HG02840 (cell line): ENCODE results near the gene CYP3A7.
"Not testable (repeated sequence)": the region's sequence is repeated elsewhere in the genome, so short reads cannot be mapped to it uniquely, and the experiment has no call there.

Experiments used
- ATAC-seq: cut with Tn5 transposase; IDR thresholded peaks from one replicate; pipeline ENCODE4 v1.9.1; 2021; ENCODE audit warnings: mild to moderate bottlenecking, moderate library complexity, moderate number of reproducible peaks; ENCODE audit not compliant: unreplicated experiment, low FRiP score

The CYP3A7 gene

DNA sequence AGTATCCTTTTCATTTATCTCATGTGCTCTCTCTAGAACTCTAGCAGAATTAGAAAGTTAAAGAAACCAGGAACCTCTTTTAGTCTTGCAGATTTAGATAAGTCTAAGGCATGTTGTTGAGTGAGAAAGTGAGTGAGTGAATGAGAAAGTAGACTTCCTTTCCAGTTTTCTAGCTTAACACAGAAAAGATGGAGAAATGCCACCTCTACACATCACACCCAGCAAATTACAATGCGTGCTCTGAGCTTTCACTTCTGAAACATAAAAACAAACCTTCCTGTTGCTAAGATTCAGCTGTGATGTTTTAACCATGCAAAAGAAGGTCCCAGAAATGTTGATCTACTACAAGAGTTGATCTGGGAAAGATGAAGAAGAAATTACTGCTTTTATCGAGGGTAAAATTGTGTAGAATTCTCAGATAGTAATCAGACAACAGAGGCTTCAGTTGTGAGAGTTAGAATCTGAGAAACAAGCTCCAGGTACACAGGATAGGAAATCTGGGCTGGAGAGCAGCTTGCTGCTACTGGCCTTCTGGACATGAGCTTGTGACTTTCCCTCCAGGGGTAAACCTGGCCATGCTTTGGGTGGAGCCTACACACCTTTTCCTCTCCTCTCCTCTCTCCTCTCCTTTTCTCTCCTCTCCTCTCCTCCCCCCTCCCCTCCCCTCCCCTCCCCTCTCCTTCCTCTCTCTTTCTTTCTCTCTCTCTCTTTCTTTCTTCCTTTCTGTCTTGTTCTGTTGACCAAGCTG is 59.8 kb downstream of the CYP3A7 start:
- ATAC-seq: no peak

DNA sequence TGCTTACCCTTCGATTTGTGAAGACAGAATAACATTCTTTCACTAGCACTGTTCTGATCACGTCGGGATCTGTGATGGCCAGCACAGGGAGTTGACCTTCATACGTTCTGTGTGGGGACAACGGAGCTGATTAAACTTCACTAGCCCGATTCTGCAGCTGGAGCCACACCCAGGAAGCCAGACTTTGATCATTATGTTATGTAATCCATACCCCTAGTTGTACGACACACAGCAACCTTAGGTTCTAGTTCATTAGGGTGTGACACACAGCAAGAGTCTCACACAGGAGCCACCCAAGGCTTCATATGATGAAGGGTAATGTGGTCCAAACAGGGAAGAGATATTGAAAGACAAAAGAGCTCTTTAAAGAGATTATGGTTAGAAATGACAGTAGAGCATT is 62.4 kb downstream of the CYP3A7 start:
- ATAC-seq: no peak

DNA sequence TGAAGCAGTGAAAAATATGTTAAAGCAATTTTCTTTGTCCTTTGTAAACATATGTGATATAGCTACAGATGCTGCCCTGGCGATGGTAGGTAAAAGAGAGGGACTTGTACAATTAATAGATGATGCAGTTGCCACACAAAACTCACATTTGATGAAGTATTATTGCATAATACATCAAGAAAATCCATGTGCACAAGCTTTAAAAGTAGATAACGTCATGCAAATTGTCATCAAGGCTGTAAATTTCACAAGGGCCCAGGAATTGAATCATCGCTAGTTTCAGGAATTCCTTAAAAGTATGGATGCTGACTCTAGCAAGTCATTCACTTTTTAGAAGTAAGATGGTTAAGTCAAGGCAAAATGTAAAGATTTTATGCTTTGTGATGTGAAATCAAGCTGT is 65.2 kb downstream of the CYP3A7 start:
- ATAC-seq: no peak

DNA sequence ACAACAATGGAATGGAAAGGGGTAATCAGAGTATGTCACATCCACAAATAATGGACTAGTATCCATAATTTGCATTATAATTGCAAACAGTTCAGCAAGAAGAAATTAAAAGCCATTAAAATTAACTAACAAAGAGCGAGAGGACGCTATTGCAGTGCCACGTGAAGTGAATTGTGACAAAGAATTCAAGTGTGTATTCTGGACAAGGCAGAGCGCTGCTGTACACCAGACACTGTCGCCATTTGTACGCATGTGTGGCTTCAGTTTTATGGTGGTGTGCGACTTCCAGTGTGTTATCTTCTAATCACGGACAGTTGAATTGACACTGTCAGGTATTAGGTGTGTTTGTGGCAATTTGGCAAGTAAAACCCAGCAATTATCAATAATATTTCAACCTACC is 66.5 kb downstream of the CYP3A7 start:
- ATAC-seq: no peak

DNA sequence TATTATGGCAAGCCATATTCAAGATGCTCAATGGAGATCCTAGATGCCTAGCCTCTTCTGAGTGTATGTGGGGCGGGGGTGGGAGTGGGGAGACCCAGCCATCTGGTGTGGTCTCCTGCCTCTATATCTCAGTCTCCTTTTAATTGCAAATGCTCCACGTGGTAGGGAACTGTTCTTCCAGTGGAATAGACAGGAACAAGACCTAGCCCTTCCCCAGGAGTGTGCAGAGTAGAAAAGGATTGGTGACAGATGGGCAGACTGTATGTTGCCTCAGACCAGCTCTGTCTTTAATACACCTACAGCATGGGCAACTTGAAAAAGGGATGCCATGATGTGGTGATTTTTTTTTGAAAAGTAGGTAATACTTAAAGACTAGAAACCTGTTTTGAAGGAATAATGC is 67.8 kb downstream of the CYP3A7 start:
- no peak for ATAC-seq

DNA sequence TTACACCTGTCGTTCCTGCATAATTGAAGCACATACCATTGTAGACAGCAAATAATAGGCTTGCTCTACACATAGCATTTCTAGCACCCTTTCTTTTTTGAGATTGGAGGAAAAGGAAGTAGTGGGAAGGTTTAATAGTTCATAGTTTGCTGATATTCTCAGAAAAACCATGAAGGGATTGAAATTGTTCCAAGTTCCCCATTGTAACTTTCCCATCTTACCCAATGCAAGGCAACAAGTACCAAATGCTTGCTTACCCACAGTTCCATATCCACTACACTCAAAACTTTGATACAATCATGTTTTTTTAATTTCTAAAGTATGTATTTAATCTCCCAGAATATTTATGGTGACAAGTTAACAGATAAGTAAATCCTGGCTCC is 69.0 kb downstream of the CYP3A7 start:
- no peak for ATAC-seq

DNA sequence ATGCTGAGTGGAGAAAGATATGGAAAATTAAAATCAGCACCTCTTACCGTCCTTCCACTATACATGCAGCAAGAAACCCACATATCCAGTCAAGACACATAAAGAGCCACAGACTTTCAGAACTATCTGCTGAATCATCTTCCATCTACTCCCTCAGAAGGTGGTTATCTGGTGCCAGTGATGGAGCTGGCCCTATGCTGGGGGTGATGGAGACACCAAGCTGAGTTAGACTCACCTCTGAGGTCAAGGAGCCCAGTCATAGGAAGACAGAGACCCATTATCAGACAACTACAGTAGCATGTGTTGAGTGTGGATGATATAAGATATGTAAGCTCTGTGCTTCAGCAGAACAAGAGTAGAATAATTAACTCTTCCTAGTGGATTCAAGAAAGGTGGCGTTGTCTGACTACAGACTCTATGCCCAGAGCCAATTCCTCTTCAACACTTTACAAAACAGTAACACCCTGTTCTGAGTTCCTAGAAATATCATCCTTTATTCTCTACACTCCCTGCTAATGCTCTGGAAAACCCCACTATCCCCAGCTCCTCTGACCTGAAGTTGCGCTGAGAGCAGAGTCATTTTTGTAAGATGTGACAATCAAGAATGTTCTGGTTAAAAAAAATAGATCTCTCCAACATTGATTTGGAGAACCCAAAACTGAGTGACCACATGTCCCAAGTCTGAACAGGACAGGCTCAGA is 69.5 kb downstream of the CYP3A7 start:
- ATAC-seq: no peak

DNA sequence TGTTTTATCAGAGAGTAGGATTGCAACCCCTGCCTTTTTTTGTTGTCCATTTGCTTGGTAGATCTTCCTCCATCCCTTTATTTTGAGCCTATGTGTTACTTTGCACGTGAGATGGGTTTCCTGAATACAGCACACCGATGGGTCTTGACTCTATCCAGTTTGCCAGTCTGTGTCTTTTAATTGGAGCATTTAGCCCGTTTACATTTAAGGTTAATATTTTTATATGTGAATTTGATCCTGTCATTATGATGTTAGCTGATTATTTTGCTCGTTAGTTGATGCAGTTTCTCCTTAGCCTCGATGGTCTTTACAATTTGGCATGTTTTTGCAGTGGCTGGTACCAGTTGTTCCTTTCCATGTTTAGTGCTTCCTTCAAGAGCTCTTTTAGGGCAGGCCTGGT is 77.1 kb downstream of the CYP3A7 start:
- not testable (repeated sequence) for ATAC-seq
